OCI-LY7 (cell line): ENCODE results near the gene VDR.

ENCODE experiments used
- CTCF ChIP-seq: fragments of 200-600 bp; sonication (generic); conservative IDR thresholded peaks from 2 replicates; pipeline ENCODE4 v1.5.1; 2014; ENCODE audit warnings: mild to moderate bottlenecking, antibody characterized with exemption, low read length, moderate library complexity, mixed read lengths
- EZH2phosphoT487 ChIP-seq: fragments of 200-600 bp; sonication (generic); IDR thresholded peaks from 2 replicates; pipeline ENCODE4 v1.6.1; 2018; ENCODE audit warnings: low read depth, borderline replicate concordance, mild to moderate bottlenecking, mixed run types, antibody characterized with exemption, low read length, moderate library complexity, mixed read lengths

DNA sequence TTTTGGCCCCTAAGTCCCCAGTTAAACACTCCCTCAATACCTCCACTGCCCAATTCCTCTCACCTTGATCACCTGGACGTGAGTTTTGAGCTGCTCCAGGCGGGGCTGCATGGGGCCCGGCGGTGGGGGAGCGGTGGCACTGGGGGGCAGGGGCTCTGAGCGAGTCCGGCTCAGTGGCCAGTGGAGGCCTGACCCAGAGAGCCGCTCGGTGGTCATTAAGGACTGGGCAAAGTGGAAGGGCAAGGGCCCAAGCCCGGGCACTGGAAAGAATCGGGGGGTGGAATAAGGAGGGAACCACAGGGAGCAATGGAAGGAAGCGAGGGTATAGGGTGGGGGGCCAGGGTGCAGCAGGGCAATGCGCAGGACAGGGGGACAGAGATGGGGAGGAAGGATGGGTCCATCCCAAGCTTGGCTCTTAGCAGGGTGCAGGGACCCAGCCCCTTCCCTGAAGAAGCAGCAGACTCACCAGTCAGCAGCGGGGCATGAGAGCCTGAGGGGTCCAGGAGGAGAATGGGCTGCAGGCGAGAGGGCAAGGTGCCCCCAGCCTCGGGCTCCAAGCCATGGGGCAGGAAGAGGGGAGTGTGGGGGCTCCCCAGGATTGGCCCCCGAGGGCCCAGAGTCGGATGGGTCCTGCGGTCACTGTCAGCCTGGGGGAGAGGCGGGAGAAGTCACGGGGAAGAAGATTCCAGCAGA is 109.5 kb downstream of the VDR start:
- TF ChIP-seq CTCF: no peak
- no peak for TF ChIP-seq EZH2phosphoT487
